Mononuclear cell (primary cell): ENCODE data around the gene S100A1. TPM values are rescaled to one million over a fixed set of nuclear protein-coding genes. Genes with fewer than 3 reads are reported as not detected.
"Not testable (repeated sequence)": the region's sequence is repeated elsewhere in the genome, so short reads cannot be mapped to it uniquely, and the experiment has no call there.

Experiments used
- H3K27me3 ChIP-seq: 2 replicates; pipeline ENCODE4 v1.6.0; 2011; ENCODE audit warnings: low read length, control low read depth; ENCODE audit not compliant: insufficient read depth
- H3K4me1 ChIP-seq: 2 replicates; pipeline ENCODE4 v1.5.1; 2011; ENCODE audit warnings: mild to moderate bottlenecking, low read length, control low read depth; ENCODE audit not compliant: insufficient read depth
- H3K4me3 ChIP-seq: 2 replicates; pipeline ENCODE4 v1.5.1; 2011; ENCODE audit warnings: mild to moderate bottlenecking, low read length, moderate library complexity
- H3K9me3 ChIP-seq: 2 replicates; pipeline ENCODE4 v1.5.1; 2011; ENCODE audit warnings: low read depth, mild to moderate bottlenecking, control low read depth, low read length
- total RNA-seq: library from RNA; depleted of rRNA; stranded (reverse); fragments of >200 nt; gene quantifications from one replicate; pipeline ENCODE4 v1.2.3, GENCODE V29; 2012

S100A1 gene
- total RNA-seq, 1 donor: not detected

DNA sequence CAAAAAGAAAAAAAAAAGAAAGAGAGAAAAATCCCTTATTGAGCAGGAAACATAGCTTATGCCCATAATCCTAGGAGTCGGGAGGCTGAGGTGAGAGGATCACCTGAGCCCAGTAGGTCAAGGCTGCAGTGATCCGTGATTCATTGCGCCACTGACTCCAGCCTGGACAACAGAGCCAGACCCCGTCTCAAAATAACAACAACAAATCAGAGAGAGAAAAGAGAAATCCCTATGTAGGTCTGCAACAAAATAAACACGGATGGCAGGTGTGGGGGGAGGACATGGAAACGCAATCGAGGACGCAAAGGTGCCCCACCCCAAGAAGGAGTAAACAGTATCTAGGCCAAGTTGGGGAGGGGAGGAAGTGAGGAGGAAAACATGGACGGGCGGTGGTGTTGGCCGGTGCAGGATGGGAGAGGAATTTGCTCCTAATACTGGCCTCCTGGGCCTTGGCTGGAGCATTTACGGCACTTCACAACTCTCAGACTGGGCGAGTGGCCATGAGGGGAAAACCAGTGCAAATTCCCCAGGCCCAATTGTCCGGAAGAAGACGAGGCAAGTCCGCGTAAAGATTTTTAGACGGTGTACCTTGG, 5.0 kb downstream of the S100A1 start:
- H3K27me3 ChIP-seq: no peaks in the 10 kb centered on the region
- peak overlapping the region; percentile 61 for H3K4me3 ChIP-seq
- H3K4me1 ChIP-seq: peaks cover 32% of the 10 kb centered on the region
- H3K9me3 ChIP-seq: no peaks in the 10 kb centered on the region

DNA sequence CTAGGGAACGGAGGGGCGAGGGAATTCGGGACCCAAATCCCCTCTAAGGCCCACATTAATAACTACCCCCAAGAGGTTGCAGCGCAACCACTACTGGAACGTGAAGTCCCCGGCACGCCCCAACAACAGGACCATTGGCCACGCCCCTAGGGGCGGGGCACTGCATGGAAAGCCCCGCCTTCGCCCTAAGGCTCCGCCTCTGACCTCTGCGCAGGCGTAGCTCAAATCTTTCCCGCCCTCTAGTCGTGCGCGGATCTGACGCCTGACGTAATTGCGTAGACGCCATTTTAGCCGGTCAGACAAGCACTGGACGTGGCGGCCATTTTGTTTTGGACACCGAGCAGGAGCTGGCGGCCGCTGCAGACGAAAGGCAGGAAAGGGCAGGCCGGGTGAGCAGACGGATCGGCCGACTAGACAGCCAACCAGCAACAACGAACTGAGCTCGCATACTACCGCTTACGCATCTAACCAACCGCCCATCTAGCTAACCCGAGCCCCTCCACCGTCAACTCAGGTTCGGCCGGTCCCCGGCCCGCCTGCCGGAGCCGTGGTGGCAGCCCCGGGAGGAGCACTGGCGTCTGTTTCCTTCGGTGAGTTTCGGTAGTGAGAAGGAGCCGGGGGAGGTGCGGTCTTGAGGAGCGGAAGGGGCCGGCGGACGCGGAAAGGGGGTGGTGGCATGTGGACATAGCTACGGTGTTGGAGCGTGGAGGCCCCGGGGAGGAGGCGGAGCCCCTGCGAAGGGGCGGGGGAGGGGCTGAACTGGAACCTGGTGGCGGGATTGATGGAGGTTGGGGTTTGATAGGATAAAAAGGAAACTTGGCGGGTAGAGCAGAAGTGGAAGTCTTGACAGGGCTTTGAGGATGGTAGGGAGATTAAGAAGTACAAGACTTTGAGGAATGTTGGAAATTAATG, 5.8 kb downstream of the S100A1 start, which contains the start of gene CHTOP:
Gene CHTOP, plus strand, starts transcription at position 313 of the 912 bp plus-strand sequence. CDS start 2,523 bp downstream, outside the sequence.
- Histone ChIP-seq H3K27me3 (no peaks in the 10 kb centered on the region), H3K9me3 (no peaks in the 10 kb centered on the region), H3K4me1 (peaks cover 32% of the 10 kb centered on the region), H3K4me3 (peak within 1 kb of the TSS; percentile 61)

DNA sequence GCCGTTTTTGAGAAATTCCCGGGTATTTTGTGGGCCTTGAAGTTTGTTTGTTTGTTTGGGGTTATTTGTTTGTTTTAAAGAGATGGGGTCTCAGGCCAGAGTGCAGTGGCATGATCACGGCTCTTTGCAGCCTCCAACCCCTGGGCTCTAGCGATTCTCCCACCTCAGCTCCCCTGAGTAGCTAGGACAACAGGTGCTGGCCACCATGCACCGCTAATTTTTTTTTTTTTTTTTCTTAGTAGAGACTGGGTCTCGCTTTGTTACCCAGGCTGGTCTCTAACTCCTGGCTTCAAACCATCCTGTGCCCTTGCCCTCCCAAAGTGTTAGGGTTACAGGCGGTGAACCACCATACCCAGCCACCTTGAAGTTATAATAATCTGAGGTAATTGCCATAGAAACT, 7.6 kb downstream of the S100A1 start:
- peaks cover 28% of the 10 kb centered on the region for H3K4me1 ChIP-seq
- H3K9me3 ChIP-seq: no peaks in the 10 kb centered on the region
- no peak overlapping the region for H3K4me3 ChIP-seq
- no peaks in the 10 kb centered on the region for H3K27me3 ChIP-seq

DNA sequence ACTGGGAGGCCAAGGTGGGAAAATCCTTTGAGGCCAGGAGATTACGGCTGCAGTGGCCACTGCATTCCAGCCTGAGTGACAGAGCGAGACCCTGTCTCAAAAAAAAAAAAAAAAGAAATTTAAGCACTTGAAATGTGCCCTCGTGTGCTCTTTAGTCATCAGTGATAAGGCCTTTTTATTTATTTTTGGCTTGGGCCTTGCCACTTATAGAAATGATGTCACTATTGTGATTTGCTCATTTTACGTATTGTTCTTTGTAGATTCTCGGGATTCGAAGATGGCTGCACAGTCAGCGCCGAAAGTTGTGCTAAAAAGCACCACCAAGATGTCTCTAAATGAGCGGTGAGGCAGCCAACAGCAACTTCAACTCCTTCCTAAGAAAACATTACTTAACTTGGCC, 8.1 kb downstream of the S100A1 start:
- no peak overlapping the region for H3K4me3 ChIP-seq
- peaks cover 28% of the 10 kb centered on the region for H3K4me1 ChIP-seq
- H3K27me3 ChIP-seq: no peaks in the 10 kb centered on the region
- H3K9me3 ChIP-seq: no peaks in the 10 kb centered on the region

DNA sequence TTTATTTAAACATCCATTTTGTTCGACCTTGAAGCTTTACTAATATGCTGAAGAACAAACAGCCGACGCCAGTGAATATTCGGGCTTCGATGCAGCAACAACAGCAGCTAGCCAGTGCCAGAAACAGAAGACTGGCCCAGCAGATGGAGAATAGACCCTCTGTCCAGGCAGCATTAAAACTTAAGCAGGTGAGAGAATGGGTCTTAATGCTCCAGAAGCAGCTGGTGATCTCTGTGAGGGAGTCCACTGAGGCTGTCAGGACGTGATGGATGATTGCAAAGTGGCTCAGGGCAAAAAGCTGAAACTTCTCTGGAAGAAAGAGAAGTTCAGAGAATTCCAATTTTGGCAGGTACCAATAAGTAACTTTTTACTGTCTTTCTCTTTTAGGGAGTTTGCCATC, 10.0 kb downstream of the S100A1 start:
- no peak overlapping the region for H3K4me3 ChIP-seq
- no peaks in the 10 kb centered on the region for H3K9me3 ChIP-seq
- H3K27me3 ChIP-seq: no peaks in the 10 kb centered on the region
- peaks cover 24% of the 10 kb centered on the region for H3K4me1 ChIP-seq

DNA sequence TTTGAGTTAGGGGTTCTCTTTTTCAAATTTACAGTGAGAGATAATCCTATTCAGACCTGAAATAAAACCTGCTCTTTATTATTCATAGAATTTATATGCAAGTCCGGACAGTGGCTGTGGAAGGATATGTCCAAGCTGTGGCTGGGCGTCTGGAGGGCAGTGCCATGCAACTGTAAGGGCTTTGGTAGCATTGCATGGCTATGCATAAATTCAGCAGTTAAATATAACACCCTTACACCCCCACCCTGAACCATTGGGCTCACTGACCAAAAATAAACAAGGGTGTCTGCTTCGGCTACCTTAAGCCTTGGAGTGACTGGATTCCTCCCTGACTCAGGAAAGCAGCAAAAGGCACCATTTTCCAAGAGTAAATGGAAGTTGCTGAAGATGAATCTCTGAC, 11.0 kb downstream of the S100A1 start:
- no peak overlapping the region for H3K4me3 ChIP-seq
- no peaks in the 10 kb centered on the region for H3K9me3 ChIP-seq
- no peaks in the 10 kb centered on the region for H3K27me3 ChIP-seq
- H3K4me1 ChIP-seq: peaks cover 20% of the 10 kb centered on the region

DNA sequence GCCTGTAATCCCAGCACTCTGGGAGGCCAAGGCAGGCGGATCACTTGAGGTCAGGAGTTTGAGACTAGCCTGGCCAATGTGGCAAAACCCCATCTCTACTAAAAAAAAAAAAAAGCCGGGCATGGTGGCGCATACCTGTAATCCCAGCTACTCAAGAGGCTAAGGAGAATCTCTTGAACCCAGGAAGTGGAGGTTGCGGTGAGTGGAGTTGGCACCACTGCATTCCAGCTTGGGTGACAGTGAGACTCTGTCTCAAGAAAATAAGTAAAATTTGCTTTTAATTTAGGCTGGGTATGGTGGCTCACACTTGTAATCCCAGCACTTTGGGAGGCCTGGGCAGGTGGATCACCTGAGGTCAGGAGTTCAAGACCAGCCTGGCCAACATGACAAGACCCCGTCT, 12.0 kb downstream of the S100A1 start:
- not testable (repeated sequence) for H3K9me3 ChIP-seq, H3K4me3 ChIP-seq, H3K27me3 ChIP-seq
- peaks cover 21% of the 10 kb centered on the region for H3K4me1 ChIP-seq

DNA sequence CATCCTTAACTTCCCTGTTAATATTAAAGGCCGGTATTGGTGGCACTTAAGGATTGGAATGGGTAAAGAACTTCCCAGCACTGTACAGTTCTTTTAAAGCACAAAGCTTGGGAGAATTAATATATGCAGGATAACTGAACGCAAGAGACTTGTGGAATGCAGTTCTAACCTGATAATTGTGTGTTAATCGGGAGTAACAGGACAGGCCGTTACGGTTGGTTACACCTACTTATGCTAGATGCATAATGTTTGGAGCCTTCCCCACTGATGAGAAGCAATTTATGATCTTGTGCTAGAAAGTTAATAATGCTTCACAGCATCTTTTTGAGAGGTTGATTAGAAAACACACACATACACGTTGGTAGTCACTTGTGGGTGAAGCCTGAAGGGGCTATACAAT, 12.6 kb downstream of the S100A1 start:
- Histone ChIP-seq H3K9me3 (no peaks in the 10 kb centered on the region), H3K4me3 (no peak overlapping the region), H3K27me3 (no peaks in the 10 kb centered on the region), H3K4me1 (peaks cover 21% of the 10 kb centered on the region)

DNA sequence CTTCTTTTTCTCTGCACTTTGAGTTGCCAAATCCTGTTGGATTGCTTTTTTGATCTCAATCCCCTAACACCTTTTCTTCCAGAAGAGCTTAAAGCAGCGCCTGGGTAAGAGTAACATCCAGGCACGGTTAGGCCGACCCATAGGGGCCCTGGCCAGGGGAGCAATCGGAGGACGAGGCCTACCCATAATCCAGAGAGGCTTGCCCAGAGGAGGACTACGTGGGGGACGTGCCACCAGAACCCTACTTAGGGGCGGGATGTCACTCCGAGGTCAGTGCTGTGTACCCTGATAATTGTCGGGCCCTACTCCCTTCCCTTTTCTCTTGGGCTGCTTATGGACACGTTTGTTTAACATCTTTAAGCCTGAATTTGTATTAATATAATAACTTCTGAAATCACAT, 13.9 kb downstream of the S100A1 start:
- H3K4me1 ChIP-seq: peaks cover 28% of the 10 kb centered on the region
- no peak overlapping the region for H3K4me3 ChIP-seq
- H3K9me3 ChIP-seq: no peaks in the 10 kb centered on the region
- H3K27me3 ChIP-seq: no peaks in the 10 kb centered on the region

DNA sequence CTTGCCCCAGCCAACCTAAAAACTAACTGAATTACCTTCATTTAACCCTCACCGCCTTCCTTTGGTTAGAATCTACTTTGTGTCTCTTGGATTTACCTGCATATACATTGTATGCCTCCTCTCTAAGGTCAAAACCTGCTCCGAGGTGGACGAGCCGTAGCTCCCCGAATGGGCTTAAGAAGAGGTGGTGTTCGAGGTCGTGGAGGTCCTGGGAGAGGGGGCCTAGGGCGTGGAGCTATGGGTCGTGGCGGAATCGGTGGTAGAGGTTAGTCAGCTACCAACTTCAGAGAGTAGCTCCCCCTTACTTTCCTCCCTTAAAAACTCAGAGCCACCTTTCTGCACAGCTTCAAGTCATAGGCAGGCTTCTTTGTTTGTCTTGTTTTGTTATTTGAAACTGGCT, 14.9 kb downstream of the S100A1 start:
- no peak overlapping the region for H3K4me3 ChIP-seq
- no peaks in the 10 kb centered on the region for H3K9me3 ChIP-seq
- no peaks in the 10 kb centered on the region for H3K27me3 ChIP-seq
- H3K4me1 ChIP-seq: peaks cover 32% of the 10 kb centered on the region

DNA sequence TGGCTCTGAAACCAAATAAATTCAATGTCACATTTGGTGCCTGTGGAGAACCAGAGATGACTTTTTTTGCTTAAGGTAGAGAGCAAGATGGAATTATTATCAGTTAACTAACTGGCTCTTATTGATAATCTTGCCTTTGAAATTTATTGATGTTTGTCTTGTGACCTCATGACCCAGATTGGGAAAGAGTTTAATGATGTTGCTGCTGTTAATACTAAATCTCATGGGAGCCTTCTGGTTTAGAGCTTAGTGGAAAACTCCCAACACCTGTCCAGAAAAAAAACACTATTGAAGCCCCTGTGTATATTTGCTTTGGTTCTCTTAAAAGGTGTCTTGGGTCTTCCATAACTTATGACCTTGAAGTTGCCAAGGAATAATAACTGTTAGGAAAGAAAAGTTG, 15.6 kb downstream of the S100A1 start:
- H3K4me3 ChIP-seq: no peak overlapping the region
- H3K27me3 ChIP-seq: no peaks in the 10 kb centered on the region
- H3K4me1 ChIP-seq: peaks cover 32% of the 10 kb centered on the region
- H3K9me3 ChIP-seq: no peaks in the 10 kb centered on the region

DNA sequence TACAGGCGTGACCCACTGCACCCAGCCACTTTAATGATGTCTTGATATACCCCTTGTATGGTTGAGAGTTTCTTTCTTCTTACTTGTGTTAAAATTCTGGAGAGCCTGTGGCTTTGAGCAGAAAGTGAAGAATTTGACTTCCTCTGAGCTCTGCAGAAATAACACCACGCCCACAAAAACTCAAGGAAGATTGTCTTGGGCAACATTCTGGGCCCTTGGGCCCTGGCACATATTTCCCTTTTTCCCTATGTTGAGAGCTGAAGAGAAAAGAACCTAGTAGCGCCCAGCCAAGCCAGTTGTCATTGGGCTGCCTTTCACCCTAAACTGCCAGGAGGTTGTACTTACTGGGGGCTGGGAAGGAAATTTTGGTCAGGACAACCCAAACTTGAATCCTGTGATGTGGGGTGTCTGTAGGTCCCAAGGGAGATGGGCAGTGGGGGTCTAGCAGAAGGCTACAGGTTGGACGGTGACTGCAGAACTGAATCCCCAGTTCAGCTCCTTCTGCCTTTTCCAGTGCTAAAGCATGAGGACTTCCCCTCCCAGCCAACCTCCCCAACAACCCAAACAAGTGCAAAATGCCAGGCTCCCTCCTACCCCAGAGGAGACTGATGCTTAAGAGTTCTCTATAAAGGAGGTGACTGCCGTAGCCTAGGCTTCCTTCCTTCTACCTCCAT, 18.6 kb downstream of the S100A1 start:
- Histone ChIP-seq H3K27me3 (no peaks in the 10 kb centered on the region), H3K4me1 (peaks cover 36% of the 10 kb centered on the region), H3K4me3 (no peak overlapping the region), H3K9me3 (no peaks in the 10 kb centered on the region)

DNA sequence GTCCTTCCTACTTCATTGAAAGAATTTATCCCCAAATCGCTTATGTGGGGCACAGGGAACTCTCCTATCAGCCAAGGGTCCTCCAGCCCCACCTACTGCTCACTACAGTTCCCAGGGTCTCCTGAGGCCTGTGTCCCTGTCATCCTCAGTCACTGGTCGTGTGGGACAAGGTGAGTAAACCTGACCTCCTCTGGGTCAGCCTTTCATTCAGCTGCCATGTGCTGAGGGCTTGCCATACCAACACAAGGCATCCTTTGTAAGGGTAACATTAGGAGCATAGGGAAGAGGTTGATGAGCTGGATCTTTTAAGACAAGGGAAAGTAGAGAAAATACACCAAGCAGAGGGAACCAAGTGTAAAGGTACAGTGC, 19.1 kb downstream of the S100A1 start:
- H3K27me3 ChIP-seq: no peaks in the 10 kb centered on the region
- H3K9me3 ChIP-seq: no peaks in the 10 kb centered on the region
- no peak overlapping the region for H3K4me3 ChIP-seq
- H3K4me1 ChIP-seq: peaks cover 36% of the 10 kb centered on the region

DNA sequence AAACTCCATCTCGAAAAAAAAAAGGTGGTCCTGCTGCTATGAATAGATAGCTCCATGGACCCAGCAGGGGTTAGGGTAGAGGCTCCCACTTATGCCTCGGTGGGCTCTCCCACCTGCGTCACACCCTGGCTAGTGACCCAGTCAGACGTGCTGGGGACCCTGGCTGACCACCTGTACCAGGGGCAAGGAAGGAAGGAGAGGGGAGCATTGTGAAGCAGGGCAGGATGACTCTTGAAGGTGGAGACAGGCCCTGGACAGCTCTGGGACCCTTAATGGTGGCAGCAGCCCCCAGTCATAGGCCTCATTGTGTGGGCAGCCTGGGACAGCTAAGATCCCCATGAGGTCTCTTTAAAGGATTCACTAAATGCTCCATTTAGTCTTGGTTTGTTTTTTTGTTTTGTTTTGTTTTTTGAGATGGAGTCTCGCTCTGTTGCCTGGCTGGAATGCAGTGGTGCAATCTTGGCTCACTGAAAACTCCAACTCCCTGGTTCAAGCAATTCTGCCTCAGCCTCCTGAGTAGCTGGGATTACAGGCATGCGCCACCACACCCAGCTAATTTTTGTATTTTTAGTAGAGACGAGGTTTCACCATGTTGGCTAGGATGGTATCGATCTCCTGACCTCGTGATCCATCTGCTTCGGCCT, 19.9 kb downstream of the S100A1 start:
- Histone ChIP-seq H3K27me3 (no peaks in the 10 kb centered on the region), H3K4me1 (peaks cover 42% of the 10 kb centered on the region), H3K4me3 (no peak overlapping the region)

More for the DNA sequence above, 19.9 kb downstream of the S100A1 start:
- no peaks in the 10 kb centered on the region for H3K9me3 ChIP-seq
